Amniotic stem cell (primary cell): Measurements from ENCODE around the gene SNRPA1.
"Not testable (repeated sequence)": the region's sequence is repeated elsewhere in the genome, so short reads cannot be mapped to it uniquely, and the experiment has no call there.

ENCODE experiments used
- DNase-seq: peaks from one replicate; lab custom pipeline; 2025; lab: John Stamatoyannopoulos, UW

The SNRPA1 gene

GRCh38 chr15:101295607-101296161 lies 636 bp upstream of the SNRPA1 start:
- DNase-seq: peak; percentile 27

- no peak for DNase-seq
Observed at GRCh38 chr15:101293122-101293521, 1.9 kb downstream of the SNRPA1 start.

DNA sequence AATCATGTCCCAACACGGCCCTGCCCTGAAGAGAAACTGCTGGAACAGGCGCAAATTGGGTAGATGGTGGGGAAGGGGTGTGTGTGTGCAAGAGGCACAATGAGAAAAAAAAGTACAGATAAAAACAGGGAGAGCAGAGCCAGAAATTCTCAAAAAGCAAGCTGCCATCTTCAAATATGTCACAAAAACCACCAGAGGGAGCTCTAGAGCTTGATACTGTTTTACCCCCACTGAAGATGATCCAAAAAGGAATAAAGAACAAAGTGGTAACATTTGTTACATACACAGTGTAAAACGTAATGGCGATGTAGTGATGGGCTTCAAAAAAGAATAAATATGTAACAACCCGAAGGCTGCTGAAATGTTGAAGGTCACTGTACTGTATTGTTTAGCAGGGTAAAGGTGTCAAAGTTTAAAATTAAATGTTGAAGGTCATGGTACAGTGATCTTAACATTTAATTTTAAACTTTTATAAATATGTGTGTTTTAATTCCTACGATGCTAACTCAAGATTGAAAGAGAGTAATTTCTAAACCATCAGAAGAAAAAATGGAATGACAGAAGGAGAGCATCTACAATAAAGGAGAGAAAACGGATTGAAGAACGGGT lies 6.0 kb downstream of the SNRPA1 start:
- DNase-seq: no peak

- not testable (repeated sequence) for DNase-seq
Observed at GRCh38 chr15:101287342-101287741, 7.7 kb downstream of the SNRPA1 start.

DNA sequence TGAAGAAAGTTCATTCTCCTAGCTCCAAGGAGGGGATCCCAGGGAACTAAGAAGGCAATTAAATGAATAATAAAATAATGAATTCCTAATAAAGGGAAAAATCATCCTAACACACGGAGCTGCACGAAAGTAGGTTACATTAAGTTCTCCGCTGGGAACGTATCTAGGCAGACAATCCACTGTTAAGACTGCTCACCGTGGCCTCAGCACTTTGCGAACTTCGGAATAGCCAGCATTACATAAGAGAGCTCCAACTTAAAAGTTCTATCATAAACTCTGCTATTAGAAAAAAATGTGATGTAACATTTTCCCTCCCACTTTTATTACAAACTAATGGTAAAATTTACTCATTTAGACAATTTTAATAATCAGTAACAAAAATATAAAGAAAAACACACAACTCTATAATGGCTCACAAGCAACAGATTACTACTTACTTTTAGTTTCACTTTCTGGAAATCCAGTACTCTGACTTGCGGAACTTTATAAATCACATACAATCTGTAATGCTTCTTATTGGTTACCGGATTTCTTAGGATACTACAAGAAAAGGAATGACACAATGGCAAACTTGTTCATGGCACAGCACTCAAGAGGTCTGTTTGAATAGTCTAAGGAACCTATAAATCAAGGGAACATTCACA lies 8.5 kb downstream of the SNRPA1 start:
- DNase-seq: no peak

GRCh38 chr15:101283931-101284330 lies 11.1 kb downstream of the SNRPA1 start:
- no peak for DNase-seq

- no peak for DNase-seq
Observed at GRCh38 chr15:101280007-101280406, 15.0 kb downstream of the SNRPA1 start.

- no peak for DNase-seq
Observed at GRCh38 chr15:101277943-101278564, 17.0 kb downstream of the SNRPA1 start.

DNA sequence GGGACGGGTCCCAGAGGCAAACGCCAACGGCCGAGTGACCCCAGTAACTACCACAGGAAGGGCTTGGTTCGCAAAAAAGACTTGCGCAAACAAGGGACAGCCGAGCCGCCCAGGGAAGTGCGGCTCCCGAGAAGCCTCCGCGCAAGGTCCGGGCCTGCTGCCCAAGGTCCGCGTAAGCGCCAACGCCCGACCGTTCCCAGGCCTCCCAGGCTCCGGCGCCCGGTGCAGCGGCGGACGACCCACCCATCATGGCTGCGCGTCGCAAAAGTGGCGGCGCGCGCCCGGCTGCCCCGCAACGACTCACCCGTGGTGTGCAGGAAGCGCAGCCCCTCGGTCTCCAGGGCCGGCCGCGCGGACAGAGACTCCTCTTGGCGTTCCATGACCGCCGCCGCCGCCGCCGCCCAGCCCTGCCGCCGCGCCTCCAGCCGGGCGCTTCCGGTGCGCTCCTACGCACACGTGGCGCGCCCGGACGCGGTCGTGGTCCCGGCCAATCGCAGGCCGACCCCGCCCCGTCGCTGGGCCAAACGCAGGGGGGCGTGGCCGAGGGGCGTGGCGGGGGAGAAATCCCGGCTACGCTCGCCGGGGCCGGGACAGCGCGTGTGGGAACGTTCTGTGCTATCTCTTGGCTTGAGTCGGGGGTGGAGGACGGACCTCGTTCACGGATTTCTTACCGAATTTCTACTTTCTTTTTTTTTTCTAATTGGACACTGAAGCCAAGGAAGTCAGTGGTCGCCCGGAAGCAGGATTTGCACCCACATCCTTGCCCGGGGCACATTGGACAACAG lies 17.8 kb downstream of the SNRPA1 start, which contains the start of gene SELENOS:
Gene SELENOS, minus strand, starts transcription at position 448 of the 785 bp plus-strand sequence. Its CDS starts 68 bp downstream, at position 380.
- DNase-seq: peak; percentile 76

- DNase-seq: no peak
Observed at GRCh38 chr15:101276501-101277037, 18.5 kb downstream of the SNRPA1 start.

DNA sequence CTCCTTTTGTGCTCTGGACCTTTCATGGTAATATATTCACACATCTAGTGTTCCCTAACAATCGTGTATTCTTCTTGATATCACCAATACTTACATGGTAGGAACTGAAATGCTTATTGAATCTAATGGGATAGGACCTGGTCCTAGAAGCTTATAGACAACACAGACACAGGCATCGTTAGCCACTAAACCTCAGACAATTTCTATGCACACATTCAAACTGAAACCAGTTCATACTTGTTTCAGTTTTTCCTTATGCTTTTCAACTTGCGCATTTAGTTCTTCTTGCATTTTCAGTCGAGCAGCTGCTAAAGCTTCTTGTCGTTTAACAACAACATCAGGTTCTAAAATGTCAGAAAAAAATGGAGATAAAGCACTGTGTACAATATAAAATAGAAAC lies 20.0 kb downstream of the SNRPA1 start:
- DNase-seq: no peak

DNA sequence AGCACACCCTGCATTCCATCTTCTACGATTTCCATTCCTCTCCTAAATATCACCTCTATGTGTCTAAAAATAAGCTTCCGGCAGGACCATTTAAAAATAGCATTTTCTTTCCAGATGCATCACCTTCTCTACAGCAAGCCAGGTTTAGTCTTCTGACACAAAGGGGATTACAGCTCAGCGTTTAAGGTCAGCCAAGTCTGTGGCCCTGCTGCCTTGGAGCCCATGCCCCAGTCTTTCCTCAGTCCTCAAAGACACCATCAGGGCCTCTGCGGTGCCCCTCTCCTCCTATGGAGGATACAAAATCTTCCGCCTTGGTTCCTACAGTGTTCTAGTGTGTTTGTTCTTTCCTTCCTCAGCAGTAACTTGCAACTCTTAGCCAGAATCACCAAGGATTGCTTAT lies 21.5 kb downstream of the SNRPA1 start:
- DNase-seq: no peak

DNA sequence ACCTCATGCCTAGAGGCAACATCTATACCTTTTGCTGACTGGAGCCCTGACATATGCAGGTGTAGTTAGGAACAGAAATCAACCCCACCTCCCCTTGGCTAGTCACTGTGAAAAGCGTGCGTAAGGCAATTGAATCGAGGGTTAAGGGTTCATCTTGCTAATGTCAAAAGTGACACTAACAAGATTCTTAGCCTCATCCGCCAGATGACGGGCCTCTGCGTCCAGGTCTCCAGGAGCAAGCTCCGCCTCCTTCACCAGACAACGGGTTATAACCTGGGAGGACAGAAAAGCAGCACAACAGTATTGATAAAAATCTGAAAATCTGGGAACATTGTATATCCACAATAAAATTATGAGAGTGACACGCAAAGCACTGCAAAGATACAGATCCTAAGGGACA lies 22.5 kb downstream of the SNRPA1 start:
- DNase-seq: no peak

GRCh38 chr15:101269479-101270223 lies 25.4 kb downstream of the SNRPA1 start:
- DNase-seq: no peak

GRCh38 chr15:101267320-101268104 lies 27.5 kb downstream of the SNRPA1 start:
- DNase-seq: no peak

- no peak for DNase-seq
Observed at GRCh38 chr15:101266787-101267186, 28.3 kb downstream of the SNRPA1 start.

DNA sequence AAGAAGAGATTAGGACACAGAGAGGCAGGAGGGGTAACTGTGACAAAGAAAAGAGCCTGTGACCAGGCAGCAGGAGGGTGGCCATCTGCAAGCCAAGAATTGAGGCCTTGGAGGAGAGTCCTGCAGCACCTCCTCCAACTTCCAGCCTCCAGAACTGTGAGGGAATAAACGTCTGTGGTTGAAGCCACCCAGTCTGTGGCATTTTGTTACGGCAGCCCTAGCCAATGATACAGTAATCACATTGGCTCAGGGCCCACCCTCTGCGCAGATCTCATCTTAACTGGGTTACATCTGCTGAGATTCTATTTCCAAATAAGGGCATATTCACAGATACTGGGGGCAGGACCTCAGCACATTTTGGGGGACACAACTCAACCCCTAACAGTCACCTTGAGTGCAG lies 29.0 kb downstream of the SNRPA1 start:
- DNase-seq: no peak

DNA sequence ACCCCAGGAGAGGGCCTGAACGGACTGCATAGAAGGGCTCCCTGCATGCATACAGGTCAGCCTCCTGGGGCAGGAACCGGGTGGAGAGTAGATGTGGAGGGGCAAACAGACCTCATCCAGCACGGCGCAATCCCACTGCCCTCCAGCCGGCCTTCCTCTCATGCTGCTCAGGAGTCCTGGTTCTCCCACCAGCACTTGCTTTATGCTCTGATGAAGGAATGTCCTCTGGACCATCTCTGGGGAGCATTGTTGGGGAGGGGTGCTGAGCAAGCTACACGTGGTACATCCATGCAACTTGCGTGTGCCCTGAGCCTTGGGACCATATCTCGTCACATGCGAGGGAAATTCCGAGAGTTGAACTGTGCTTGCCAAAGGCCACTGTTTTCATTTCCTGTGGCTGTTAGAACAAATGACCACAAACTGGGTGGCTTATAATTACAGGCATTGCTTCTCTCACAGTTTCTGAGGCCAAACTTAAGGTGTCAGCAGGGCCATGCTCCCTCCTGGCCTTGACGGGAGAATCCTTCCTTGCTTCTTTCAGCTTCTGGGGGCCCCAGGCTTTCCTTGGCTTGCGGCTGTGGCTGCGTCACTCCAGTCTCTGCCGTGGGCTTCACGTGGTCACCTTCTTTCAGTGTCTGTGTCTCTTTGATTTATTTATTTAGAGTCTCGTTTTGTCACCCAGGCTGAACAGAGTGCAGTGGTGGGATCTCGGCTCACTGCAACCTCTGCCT lies 30.0 kb downstream of the SNRPA1 start:
- DNase-seq: no peak

- DNase-seq: no peak
Observed at GRCh38 chr15:101264011-101264410, 31.0 kb downstream of the SNRPA1 start.

DNA sequence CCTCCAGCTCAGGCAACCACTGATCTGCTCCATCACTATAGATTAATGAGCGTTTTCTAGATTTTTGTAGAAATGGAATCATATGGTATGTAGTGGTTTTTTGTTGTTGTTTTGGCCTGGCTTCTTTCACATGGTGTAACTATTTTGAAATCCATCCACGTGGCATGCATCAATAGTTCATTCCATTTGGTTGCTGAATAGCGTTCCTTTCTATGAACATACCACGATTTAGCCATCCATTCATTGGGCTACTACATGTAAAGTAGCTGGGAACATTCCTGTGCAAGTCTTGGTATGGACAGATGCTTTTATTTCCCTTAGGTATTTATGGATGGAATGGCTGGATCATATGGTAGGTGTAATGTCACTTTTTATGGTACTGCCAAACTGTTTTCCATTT lies 32.5 kb downstream of the SNRPA1 start:
- no peak for DNase-seq
